ENCODE results near the gene LNPEP.

- no peak for TF ChIP-seq CTCF (IDR thresholded peaks at IDR 0.05)
- TF ChIP-seq POLR2A (IDR thresholded peaks at IDR 0.05): no peak
Observed at GRCh38 chr5:97026721-97027120, 90.8 kb downstream of the LNPEP start.

Data from Peyer's patch (tissue), 4 donors.